B cell (primary cell): ENCODE data around the gene CPLX1.

Experiments used
- EZH2 ChIP-seq: IDR thresholded peaks from 2 replicates; pipeline ENCODE4 v1.6.1; 2012; ENCODE audit warnings: borderline replicate concordance, low read depth, mild to moderate bottlenecking, moderate library complexity, low read length; ENCODE audit not compliant: insufficient read depth, poor library complexity, severe bottlenecking
- TF ChIP-seq, protein P1 (sequence below): fragments of 200-600 bp; IDR thresholded peaks from one replicate; pipeline ENCODE4 v1.8.0; 2022; ENCODE audit warnings: antibody characterized with exemption, mild to moderate bottlenecking

DNA sequence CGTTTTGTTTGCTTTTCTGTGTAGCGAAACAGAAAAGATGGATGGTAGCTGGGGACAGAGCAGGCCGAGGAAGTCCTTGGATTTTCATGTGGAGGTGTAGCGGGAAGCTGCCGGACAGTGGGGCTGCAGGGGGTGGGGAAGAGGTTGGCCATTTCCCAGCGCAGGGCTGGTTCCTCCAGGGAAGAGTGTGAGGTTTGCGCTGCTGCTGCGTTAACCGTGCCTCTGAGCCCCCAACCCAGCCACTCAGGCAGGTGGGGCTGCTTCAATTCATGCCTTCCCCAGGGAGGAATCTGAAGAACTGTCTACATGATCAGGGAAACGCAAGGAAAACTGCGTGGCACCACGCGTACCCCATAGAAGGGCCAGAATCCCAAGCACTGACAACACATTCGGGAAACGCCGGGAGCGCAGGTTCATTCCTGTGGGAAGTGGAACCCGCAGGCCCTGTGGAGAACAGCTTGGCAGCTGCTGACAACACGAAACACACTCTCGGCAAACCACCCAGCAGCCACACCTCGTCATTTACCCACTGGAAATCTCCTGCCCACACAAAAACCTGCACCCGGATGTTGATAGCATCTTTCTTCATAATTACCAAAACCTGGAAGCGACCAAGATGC is 62.6 kb downstream of the CPLX1 start:
- TF ChIP-seq, protein P1, sequence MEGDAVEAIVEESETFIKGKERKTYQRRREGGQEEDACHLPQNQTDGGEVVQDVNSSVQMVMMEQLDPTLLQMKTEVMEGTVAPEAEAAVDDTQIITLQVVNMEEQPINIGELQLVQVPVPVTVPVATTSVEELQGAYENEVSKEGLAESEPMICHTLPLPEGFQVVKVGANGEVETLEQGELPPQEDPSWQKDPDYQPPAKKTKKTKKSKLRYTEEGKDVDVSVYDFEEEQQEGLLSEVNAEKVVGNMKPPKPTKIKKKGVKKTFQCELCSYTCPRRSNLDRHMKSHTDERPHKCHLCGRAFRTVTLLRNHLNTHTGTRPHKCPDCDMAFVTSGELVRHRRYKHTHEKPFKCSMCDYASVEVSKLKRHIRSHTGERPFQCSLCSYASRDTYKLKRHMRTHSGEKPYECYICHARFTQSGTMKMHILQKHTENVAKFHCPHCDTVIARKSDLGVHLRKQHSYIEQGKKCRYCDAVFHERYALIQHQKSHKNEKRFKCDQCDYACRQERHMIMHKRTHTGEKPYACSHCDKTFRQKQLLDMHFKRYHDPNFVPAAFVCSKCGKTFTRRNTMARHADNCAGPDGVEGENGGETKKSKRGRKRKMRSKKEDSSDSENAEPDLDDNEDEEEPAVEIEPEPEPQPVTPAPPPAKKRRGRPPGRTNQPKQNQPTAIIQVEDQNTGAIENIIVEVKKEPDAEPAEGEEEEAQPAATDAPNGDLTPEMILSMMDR = no peak
- no peak for TF ChIP-seq EZH2
